Central memory CD4-positive, alpha-beta T cell (primary cell): Measurements from ENCODE around the gene SMIM5.

Experiments
- DNase-seq: peaks from one replicate; pipeline ENCODE4 v3.0.0; 2022

The SMIM5 gene

DNA sequence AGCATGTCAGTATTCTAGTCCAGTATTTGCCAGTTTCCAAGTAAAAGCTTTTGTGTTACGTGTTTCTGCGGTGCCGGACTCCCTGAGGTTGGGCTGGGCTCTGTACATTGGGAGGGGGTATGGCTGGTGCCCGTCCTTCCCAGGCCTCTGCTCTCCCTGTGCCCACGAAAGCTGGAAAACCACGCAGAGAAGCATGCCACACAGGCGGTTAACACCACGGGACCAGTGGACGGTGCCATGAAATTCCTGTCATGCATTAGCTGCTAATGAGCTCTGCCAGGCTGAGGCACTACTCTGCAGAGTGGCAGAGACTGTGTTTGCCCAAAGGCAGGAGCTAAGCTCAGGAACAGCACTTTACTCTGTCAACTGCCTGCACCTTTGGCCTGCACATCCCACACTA, 8.1 kb downstream of the SMIM5 start:
- no peak for DNase-seq

GRCh38 chr17:75642182-75642783, 9.0 kb downstream of the SMIM5 start:
- DNase-seq = no peak

DNA sequence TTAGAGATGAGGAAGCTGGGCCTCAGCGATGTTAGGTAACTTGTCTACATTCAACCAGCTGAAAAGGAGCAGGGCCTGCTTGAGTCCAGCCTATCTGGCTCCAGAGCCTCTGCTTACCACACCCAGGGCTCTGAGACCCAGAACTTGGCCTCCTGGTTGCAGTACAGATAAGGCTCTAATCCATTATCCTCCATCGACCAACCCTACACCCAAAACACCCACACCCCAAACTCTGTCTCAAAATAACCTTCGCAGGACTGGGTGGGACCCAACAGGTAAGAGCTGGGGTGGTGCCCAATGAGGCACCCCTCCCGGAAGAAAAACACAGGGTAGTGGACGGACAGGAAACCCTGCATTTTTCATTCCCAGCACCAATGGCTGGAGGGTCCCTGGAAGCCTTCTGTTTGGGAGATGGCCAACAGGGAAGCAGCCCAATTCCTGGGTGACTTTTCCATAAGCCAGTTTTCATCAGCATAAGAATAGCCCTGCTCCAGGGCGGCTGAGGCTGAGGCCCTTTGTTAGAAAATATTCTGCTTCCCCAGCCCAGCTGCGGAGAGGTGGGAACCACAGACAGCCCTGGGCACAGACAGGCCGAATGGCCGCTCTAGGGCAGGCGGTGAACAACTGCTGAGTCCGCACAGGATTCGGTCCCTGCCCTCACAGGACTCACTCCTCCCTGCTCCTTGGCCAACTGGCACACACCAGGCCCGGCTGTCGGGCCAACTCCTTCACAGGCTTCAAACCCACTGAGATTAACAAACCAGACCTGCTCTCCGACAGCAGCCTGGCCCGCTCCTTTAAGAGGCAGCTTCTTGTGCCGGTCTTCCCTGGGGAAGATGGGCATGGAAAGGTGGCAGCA, 9.8 kb downstream of the SMIM5 start:
- DNase-seq = no peak

DNA sequence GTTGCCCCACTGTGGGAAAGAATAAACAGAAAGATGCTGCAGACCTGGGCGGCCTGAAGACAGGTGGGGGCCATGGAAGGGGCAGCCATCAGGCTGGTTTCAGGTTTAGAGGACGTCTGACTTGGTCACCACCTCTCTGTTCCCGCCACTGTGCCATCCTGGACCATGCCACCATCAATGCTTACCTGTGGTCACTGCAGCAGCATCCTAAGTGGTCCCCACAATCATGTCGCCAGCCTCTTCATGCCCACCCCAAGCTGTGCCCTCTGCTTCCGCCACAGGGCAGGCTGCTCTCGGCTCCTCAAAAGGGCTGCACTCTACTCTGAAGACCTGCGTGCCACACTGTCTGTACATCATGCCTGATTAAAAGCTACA, 10.4 kb downstream of the SMIM5 start:
- DNase-seq = no peak

GRCh38 chr17:75645501-75645888, 12.3 kb downstream of the SMIM5 start:
- no peak for DNase-seq

- DNase-seq = no peak
Measured at GRCh38 chr17:75645889-75646637, 12.8 kb downstream of the SMIM5 start.

GRCh38 chr17:75646638-75646992, 13.4 kb downstream of the SMIM5 start:
- no peak for DNase-seq

DNA sequence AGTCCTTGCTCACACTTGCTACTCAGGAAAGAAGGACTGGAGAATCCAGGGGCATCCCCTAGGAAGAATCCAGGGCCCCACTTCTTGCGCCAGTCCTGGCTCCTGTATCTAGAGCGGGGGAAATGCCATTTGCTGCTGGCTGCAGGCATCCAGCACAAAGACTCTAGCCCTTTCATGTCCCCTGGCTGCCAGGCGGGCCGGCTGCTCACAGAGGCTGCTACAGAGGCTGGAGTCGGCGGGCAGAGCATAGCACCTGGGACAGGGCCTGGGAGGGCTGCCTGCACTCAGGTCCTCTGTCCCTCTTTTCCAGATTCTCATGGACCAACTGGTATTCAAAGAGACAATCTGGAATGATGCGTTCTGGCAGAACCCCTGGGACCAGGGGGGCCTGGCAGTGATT, 13.8 kb downstream of the SMIM5 start:
- no peak for DNase-seq

DNA sequence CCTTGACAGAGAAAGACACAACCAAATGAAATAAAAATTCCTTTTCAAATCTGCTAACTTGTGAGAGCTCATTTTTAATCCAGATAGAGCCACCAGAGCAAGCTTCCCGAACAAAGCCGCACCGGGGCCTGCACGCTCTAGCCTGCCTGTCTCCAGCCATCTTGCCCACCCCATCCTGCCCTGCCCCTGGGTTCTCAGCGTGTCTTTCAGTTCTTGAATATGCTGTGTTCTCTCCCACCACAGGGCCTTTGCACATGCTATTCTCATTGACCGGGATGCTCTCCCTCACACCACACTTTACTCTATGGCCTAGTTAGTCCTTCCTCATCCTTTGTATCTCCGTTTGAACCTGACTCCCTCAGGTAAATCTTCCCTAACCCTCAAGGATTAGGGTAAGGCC, 14.7 kb downstream of the SMIM5 start:
- no peak for DNase-seq

DNA sequence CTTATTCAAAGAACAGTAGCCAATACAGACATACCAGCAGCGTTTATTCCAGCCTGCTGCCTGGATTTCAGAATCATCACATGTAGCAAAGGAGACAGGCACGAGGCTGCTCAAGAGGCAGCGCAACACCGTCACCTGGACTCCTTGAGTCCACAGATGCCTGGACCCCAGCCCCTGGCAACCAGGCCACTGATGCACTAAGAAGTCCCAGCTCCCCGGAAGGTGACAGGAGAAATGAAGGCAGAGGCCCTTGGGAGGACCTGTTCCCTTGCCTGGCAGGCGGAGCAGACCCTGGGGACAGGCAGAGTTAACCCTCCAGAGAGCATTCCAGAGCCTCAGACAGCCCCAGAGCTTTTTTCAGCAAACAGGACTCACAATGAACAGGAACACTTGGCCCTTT, 16.5 kb downstream of the SMIM5 start:
- no peak for DNase-seq

DNA sequence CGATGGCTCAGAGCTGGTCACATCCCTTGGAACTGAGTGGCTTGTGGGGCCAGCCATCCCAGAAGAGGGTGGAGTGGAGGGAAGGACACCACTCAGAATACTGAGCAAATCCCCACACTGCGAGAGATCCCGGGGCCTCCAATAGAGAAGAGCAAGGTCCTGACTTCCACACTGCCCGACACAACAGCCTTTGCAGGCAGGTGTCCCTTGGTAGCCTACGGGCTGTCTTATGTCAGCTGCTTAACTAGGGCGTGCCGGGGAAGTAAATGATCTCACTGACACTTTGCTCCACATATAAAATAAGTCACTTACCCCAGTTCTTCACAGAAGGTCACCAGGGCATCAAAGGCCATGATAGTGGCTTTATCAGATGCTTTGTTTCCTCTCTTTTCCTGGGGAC, 17.6 kb downstream of the SMIM5 start:
- DNase-seq = no peak

DNA sequence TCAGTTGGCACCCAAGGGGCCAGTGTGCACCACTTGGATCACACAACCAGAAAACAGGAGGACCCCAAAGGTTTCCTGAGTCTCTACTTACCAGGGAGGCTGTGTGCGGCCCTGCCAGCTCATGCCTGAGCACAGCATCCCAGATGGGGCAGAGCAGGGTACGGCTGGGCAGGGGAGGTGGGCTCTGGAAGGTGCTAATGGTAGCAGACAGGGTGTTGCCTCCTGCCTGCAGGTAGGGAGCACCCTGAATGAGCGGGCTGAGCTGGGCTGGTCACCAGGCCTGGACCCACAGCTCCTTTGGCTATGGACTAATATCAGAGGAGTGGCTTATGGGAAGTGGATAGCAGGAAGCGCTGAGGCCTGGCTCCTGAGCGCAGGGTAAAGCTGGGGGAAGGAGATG, 19.1 kb downstream of the SMIM5 start:
- no peak for DNase-seq

GRCh38 chr17:75652934-75653549, 19.8 kb downstream of the SMIM5 start:
- no peak for DNase-seq

DNA sequence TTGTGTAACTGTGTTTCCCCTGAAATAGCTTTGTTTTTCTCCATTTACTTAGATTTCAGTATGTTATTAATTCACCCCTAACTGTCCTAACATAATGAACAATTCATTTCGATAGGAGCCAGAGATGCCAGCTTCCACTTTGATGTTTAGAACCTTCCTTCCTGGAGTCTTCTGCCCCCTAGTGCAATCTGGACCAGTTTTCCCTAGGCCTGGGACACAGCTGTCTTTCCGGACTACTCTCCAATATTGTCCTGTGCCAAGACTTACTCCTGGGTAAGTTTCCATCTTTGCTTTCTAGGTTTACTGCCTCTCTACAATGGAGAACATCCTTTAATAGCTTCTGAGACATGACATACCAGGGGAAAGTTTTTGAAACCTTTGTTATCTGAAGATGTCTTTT, 20.9 kb downstream of the SMIM5 start:
- no peak for DNase-seq

DNA sequence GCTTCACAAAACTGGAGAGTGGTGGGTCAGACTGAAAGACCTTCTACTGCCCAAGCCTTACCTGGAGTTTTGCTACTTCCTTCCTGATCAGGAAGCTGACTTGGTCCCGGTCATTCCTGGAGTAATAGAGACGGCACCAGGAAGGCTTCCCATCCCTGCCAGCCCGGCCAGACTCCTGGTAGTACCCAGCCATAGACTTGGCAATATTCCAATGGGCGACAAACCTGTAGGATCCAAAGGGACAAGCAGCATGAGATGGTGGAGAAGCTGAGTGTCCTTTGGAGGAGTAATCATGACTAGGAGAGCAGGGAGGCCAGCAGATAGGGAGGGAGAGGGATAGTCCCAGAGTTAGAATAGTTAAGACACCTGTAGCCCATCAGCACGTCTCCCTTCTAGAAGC, 25.0 kb downstream of the SMIM5 start:
- no peak for DNase-seq

DNA sequence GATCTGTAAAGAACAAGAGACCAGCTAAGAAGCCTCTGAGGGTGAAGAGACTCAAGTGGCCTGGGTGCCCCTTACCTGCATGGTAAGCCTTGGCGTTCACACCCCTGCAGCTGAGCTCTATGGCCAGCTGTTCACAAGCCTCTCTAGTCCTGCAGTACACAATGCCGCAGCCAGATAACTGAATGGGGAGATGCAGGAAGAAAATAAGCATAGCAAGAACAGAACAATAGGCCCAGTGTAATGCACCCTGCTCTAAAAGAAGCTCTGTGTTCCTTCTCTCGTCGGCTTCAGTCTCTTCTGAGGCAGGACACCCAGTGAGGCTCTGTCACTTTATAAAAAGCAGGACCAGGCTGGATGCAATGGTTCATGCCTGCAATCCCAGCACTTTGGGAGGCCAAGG, 28.3 kb downstream of the SMIM5 start:
- DNase-seq = no peak

DNA sequence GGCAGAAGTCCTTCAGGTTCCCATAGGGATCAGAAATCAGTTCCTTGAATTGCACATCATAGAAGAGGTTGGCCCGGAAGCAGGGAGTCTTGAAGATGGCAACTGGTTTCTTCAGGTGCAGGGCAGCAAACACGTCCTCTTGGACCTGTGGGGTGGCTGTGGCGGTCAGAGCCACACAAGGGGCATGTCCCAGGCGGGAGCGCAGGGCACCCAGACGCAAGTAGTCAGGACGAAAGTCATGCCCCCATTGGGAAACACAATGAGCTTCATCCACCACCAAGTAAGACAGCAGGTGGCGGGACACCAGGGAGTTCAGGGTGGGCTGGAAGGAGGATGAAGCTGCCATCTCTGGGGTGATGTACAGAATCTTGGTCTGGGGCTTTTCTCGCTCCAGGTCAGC, 29.3 kb downstream of the SMIM5 start:
- DNase-seq = no peak

DNA sequence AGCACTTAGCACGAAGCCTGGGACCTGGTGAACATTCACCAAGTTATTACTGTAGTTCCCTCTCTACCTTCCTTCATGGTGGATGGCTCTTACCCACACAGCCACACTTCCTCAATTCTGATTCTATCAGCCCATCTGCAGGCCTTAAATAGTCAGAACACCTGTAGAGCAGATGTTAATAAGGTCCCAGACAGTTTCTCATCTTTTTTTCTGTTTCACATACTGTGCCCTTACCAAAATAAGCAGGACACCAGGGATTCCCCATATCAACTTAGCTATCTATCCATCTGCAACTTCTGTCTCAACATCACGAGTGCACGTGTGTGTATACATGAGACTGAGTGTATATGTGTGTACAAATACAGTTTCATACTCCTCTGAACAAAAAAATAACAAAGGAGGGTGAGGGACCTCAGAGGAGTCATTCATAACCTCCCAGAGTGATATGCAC, 30.9 kb downstream of the SMIM5 start:
- DNase-seq = no peak

DNA sequence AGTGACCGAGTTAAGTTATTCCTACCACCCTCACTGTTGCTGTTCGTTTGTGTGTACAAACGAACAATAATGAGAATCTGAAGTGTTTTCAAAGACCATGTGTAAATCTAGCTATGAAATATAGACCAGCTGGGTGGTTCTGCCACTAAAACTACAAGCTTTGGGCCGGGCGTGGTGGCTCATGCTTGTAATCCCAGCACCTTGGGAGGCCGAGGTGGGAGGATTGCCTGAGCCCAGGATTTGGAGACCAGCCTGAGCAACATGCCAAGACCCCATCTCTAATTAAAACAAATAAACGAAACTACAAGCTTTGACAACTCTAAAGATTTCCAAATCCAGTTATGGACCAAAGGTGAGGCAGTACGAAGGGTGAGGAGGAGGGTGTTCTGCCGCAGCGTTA, 32.7 kb downstream of the SMIM5 start:
- DNase-seq = no peak

DNA sequence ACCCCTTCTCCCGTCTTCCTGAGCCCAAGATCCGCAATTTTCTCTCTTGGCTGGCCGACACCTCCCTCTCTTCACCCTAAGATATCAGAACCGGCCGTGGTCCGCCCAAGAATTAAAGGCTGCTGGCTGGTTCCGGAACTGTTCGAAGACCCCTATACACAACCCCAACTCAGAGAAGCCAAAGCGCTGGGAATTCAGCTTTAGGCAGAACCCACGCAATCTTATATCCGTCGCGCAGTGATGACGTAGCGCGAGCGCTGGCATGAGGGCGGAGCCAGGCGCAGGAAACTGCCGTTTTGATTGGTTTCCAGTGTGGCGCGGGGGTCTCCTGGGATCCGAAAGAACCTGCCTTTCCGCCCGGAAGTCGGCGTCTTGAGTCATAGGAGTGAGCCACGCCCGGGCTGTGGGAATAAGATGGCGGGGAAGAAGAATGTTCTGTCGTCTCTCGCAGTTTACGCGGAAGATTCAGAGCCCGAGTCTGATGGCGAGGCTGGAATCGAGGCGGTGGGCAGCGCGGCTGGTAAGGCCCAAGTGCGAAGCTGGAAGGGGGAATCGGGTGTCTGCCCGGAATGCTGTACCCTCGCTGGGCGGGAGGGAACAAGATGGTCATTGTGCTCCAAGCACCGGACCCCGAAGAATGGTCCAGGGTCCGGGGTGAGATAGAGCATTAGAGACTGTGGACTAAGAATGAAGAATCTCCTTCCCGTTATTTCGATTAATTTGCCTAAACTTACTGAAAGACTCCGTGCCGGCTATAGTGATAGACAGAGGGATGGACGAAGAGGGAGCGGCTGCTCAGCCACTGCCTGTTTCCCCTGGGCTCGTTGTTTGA, 33.9 kb downstream of the SMIM5 start, which contains the start of the genes RECQL5 and SAP30BP:
TSS of gene RECQL5 (minus strand) at position 196 of the 832 bp plus-strand sequence. CDS start 597 bp downstream, outside the sequence.
TSS of gene SAP30BP (plus strand) at position 380 of the 832 bp plus-strand sequence. CDS start at position 415, 35 bp downstream.
- DNase-seq = peak; percentile 96

DNA sequence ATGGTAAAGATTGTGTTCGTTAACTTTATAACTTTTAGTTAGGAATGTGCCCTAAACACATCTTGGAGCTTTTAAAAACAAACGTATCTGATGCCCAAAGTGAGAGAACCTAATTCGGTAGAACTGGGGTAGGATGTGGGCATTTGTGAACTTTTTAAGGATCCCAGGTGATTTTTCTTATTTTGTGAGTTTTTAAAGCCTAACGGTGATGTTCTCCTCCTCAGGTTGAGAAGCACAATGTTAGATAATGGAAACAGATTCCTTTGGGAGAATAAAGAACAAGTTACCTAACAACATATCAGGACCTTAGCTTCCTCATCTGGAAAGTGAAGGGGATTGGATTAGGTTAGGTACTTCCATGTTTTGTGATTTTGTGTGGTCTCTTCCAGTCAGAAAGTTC, 34.6 kb downstream of the SMIM5 start:
- DNase-seq = no peak

DNA sequence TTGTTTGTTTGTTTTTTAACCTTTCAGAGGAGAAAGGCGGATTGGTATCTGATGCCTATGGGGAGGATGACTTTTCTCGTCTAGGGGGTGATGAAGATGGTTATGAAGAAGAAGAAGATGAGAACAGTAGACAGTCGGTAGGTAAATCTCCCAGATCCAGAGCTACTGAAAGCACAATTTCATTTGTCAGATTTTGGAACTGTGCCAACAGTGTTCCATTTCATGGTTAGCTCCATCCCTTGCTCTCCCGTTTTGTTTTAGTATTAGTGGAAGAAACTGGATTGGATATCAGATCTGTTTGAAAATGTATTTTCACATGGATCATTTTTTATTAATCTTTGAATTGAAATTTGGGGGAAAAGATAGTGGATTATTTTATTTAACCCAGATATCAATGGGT, 35.3 kb downstream of the SMIM5 start:
- DNase-seq = no peak
